Measurements from ENCODE around the gene LDHAL6B. TPM values are rescaled to one million over a fixed set of nuclear protein-coding genes. Genes with fewer than 3 reads are reported as not detected.
A peak's percentile ranks its signal among the peaks of the same experiment; 100 is the strongest.

LDHAL6B gene
- total RNA-seq, 1 donor from 2014 or later, result not detected

DNA sequence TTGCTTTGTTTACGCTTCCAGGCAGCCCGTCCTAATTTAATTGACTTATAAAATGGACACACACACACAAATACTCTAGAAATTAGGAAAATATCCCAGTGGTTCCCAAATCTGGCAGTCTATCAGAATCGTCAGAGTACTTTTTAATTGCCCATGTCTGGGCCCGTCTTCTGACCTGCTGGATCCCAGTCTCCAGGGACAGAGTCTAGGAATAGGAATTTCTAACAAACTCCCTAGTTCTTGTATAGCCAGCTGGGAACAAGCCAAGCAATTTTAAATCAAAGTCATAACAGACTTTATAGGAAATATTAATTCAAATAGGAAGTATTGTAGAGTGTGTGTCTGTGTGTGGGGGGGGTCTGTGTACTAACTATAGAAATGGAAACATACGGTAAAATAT, 33.4 kb downstream of the LDHAL6B start:
- intact Hi-C loops (cut with DNase I), result loop anchor here (10.0 kb wide), 2 partner anchors 135 to 195 kb away; partner anchors contain the start of genes FAM81A and MYO1E
- no peak for DNase-seq (ENCODE audit: low spot score)

DNA sequence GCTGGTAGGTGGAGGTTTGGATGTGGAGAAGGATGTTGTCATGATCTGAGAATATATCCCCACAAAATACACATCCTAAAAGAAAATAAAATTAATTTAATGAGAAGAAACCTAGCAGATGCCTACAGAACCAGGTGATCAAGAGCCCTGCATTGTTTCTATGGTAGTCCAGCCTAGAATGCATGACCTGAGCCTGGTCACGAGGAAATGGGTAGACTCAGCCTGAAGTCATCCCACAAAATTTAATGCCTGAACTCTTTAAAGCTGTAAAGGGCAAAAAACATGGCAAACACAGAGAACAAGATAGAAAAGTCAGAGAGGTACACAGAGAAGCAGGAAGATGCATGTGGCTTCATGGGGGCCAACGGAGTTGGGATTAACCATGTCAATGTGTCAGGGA, 36.0 kb downstream of the LDHAL6B start:
- DNase-seq (ENCODE audit: low spot score), result no peak
- intact Hi-C loops (cut with DNase I), result loop anchor here (10.0 kb wide), 2 partner anchors 132 to 192 kb away; partner anchors contain the start of genes FAM81A and MYO1E

DNA sequence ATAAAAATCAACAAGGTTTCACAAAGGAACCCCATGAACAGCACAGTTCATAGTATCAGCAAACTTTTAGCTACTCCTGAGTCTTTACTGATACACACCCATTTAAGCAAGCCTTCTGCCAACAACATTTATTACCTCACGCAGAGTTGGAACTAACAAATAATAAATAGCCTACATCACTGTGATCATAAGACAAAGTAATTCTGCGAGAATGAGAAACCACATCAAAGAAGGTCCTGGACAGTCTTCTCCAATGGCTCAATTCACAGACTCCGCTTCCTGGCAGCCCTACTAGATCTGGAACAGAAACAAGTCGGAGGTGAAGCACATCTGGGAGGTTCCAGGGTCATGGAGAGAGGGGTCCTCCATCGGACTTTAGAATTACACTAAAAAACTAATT, 37.0 kb downstream of the LDHAL6B start:
- DNase-seq (ENCODE audit: low spot score), result no peak
- intact Hi-C loops (cut with DNase I), result loop anchor here (10.0 kb wide), 2 partner anchors 131 to 191 kb away; partner anchors contain the start of genes FAM81A and MYO1E

DNA sequence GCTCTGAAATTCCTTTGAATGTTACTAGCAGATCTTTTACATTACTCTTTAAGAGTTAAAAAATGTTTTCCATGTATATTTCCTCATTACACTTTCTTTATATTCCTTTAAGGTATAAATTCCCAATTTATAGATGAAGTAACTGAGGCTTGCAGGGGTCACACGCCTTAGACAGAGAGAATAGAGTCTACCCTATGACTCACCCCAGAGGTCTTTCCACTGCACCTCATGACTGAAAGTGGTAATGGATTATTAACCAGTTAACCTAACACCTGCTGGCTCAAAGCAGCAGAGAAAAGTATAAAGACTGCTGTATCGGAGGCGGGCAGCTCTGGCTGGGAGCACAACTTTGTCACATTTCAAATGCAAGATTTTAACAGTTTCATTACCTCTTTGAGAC, 37.7 kb downstream of the LDHAL6B start:
- intact Hi-C loops (cut with DNase I), result loop anchor here (10.0 kb wide), 2 partner anchors 130 to 190 kb away; partner anchors contain the start of genes FAM81A and MYO1E

DNA sequence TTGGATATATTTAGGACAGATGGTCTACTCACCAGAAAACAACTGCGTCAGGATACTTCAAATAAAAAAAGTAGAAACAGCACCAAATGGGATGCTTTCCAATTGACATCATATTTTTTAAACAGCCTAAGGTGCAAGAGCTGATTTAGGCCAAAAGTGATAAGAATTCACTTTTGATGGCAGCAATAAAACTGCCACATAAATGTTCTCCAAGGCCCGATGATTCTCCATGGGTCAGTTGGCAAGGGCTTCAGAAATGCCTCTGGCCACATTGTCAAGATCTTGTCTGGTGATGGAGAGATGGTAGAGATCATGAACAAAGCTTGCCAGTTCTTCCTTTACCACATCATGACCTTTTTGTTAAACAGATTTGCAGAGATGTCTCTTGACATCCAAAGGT, 38.9 kb downstream of the LDHAL6B start:
- intact Hi-C loops (cut with DNase I), result loop anchor here (10.0 kb wide), 2 partner anchors 129 to 189 kb away; partner anchors contain the start of genes FAM81A and MYO1E
- DNase-seq (ENCODE audit: low spot score), result no peak

More for the DNA sequence above, 37.7 kb downstream of the LDHAL6B start:
- DNase-seq (ENCODE audit: low spot score), result no peak

DNA sequence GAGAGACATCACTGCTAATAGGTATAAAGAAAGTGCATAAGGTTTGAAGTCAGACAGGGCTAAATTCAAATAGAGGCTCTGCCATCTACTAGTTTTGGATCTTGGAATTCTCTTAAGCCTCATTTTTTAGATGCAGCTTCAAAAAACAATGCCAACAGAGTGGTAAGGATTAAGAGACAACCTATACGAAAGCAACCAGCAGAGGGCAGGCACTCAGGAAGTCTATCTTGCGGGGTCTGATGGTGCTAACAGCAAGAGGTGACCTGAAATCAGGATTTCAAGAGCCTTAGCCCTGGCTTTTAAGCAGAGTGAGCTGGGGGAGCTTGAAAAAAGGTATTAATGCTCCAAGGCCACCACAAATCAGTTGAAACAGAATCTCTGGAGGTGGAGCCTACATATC, 40.7 kb downstream of the LDHAL6B start:
- intact Hi-C loops (cut with DNase I), result loop anchor here (2.0 to 10.0 kb wide), 3 partner anchors 127 to 245 kb away; partner anchors contain the start of genes FAM81A and MYO1E
- no peak for DNase-seq (ENCODE audit: low spot score)

DNA sequence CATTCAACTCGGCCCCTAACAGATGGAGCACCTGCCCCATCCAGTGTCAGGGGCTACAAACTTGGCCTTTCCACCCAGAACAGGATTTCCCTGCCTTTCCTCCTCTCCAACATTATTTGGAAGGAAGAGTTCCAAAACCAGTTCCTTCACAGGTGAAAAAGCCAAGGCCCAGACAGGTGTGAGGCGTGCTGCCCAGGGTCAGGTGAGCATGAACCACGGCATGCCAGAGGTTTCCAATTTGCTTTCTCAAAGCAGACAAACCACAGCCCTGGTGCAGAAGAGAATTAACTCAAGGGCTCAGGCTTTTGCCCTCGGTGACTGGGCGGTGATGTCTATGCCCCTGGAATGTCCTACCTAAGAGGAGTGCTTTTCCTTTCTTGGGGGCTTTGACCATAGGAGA, 43.2 kb downstream of the LDHAL6B start:
- intact Hi-C loops (cut with DNase I), result loop anchor here (10.0 kb wide), 2 partner anchors 125 to 185 kb away; partner anchors contain the start of genes FAM81A and MYO1E

DNA sequence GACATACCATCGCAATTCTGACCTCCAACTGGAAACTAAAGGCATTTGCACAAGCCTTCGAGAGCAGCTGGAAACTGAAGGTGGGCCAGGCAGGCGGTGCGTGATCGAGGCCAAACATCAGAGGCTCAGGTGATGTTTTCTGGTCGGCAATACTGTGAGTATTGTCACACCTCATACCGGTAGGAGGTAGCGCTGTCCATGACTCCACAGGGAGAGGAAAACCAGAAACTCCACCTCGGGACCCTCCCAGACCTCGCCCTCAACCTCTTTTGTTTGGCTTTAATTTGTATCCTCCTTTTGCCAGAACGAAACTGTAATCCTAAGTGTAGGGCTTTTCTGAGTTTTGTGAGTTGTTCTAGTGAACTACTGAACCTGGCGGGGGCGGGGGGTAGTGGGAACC, 43.6 kb downstream of the LDHAL6B start:
- no peak for DNase-seq (ENCODE audit: low spot score)
- intact Hi-C loops (cut with DNase I), result no loop called here

More for the DNA sequence above, 43.2 kb downstream of the LDHAL6B start:
- no peak for DNase-seq (ENCODE audit: low spot score)

DNA sequence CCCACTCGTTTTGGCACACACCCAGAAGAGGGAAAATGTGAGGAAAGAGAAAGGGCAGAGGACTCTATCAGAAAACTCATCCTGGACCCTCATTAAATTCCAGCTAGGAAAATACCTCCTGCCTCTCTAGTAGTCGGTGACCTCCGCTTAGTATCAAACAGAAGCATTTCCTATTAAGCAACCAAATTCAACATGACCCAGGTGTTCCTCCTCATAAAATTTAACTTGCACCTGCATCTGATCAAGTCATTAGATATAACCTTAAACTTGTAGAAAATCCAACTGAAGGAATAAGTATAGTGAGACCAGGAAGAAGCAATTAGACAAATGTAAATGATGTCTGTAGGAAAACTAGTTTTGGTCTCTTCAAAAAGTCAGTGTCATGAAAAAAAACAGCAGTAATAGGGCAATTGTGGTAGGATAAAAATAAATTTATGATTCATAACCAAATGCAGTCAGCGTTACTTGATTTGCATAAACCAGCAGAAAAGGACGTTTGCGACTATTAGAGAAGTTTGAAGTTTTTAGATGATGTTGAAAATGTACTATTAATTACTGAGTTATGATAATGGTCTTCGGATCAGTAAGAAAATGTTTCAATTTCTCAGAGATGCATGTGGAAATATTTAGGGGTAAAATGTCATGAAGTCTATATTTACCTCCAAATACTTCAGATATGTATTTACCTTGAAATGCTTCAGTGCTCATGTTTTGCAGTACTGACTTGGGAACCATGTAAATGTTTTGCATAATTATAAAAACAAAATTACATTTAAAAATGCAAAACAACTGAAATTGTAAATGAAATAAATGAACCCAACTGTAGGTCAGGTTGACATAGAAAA, 44.6 kb downstream of the LDHAL6B start:
- intact Hi-C loops (cut with DNase I), result no loop called here
- DNase-seq (ENCODE audit: low spot score), result no peak

DNA sequence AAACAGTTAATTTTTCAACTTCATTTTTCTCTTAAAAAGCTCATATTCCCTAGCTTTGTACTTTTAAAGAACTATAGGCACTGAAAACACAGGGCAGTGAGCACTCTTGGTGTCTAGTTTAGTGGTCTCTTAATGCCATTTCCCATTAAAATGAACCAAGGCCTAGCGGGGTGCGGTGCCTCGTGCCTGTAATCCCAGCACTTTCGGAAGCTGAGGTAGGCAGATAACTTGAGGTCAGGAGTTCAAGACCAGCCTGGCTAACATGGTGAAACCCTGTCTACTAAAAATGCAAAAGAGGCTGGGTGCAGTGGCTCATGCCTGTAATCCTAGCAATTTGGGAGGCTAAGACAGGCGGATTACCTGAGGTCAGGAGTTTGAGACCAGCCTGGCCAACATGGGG, 45.5 kb downstream of the LDHAL6B start:
- no peak for DNase-seq (ENCODE audit: low spot score)
- intact Hi-C loops (cut with DNase I), result no loop called here

DNA sequence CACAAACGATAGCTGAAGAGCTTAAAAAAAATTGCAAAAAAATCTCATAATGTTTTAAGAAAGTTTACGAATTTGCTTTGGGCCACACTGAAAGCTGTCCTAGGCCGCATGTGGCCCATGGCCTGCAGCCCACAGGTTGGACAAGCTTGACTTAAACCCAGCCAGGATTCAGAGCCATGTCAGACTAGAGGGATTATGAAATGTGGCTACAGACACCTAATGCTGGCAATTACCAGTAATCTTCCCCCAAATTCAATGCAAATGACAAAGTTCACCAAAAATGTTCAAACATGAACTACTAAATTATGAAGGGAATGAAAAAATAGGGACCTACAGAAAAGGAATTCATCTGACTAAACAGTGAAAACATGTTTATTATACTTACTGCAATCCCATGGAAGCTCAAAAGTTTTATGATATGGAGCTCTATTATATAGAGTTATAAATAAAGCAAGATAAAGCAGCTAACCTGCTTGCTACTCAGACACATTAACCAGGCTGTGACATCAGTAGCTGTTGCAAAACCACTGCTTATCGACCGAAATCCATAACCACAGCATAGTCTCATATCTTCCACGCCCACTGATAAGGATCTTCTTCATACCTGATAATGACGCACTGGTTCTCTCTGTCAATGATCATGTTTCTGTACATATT, 49.2 kb downstream of the LDHAL6B start:
- intact Hi-C loops (cut with DNase I), result no loop called here
- no peak for DNase-seq (ENCODE audit: low spot score)

DNA sequence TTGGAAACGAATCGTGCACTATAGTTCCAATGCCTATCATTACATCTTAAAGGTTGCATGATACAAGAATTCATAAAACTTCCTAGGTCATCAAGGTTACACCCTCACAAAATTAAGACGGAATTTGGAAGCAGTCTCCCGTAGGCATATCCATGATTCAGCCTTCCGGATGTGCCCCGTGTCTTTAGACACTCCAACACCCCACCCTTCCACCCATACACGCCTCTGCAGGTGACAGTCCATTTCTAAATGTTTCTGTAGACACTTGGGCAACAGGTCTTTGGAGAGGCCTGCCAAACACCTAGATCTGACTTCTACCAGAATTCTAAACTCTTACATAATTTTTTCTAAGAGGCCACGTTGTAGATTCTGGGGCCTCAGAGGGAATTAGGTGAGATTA, 49.8 kb downstream of the LDHAL6B start:
- no peak for DNase-seq (ENCODE audit: low spot score)
- intact Hi-C loops (cut with DNase I), result no loop called here

DNA sequence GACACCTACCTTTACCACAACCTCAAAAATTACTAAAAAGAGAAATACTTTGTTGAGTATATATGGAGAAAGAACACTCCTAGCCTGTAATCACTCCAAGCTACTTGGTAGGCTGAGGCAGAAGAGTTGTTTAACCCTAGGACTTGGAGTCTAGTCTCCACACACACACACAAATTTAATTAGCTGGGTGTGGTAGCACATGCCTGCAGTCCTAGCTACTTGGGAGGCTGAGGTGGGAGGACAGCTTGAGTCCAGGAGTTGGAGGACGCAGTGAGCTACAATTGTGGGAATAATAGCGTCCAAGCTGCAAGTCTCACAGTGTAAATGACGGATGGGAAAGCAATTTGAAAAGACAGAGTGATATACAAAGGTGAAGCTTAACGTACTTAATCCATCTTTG, 50.5 kb downstream of the LDHAL6B start:
- intact Hi-C loops (cut with DNase I), result no loop called here

More for the DNA sequence above, 50.5 kb downstream of the LDHAL6B start:
- no peak for DNase-seq (ENCODE audit: low spot score)

Small RNAs within 50 kb of the gene (microRNA-seq; reads per million reads assigned to microRNA genes)
- gene MIR2116, result 6.2 reads per million, percentile 13 among the genes with 10 or more reads in this experiment

Other genes with a start within 250 kb of the LDHAL6B start
- 25.9 TPM for gene RNF111, start 219.2 kb upstream of the LDHAL6B start, total RNA-seq
- gene CCNB2, start 101.7 kb upstream of the LDHAL6B start, total RNA-seq, result 0.40 TPM
- 41.0 TPM for gene MYO1E, start 166.0 kb downstream of the LDHAL6B start, total RNA-seq
- gene FAM81A, start 231.3 kb downstream of the LDHAL6B start, total RNA-seq, result 1.8 TPM

All from cardiac septum (tissue), 1 donor.